AG09319 (cell line): ENCODE measurements around the gene WFS1.

Experiments
- DNase-seq: peaks from one replicate; pipeline ENCODE4 v3.0.0-alpha.2; 2010; ENCODE audit warnings: low read depth; ENCODE audit errors: extremely low read depth
- CTCF ChIP-seq: IDR thresholded peaks from 2 replicates; pipeline ENCODE4 v1.5.1; 2011; ENCODE audit warnings: low read depth, mild to moderate bottlenecking, inconsistent platforms, low read length, moderate library complexity

Gene WFS1

GRCh38 chr4:6290769-6291547 lies 21.3 kb downstream of the WFS1 start:
- no peak for DNase-seq
- TF ChIP-seq CTCF, result no peak

GRCh38 chr4:6291784-6292297 lies 22.2 kb downstream of the WFS1 start:
- DNase-seq, result no peak
- TF ChIP-seq CTCF, result no peak

GRCh38 chr4:6292376-6293096 lies 22.9 kb downstream of the WFS1 start:
- no peak for TF ChIP-seq CTCF
- no peak for DNase-seq

- no peak for DNase-seq
- TF ChIP-seq CTCF, result no peak
These were observed 23.4 kb downstream of the WFS1 start for GRCh38 chr4:6293097-6293445.

GRCh38 chr4:6293661-6294060 lies 24.0 kb downstream of the WFS1 start:
- DNase-seq, result no peak
- TF ChIP-seq CTCF, result no peak

- no peak for DNase-seq
- no peak for TF ChIP-seq CTCF
These were observed 25.2 kb downstream of the WFS1 start for GRCh38 chr4:6294705-6295421.
